GM19438 (cell line): Measurements from ENCODE around the gene AHDC1.
"Not testable (repeated sequence)": the region's sequence is repeated elsewhere in the genome, so short reads cannot be mapped to it uniquely, and the experiment has no call there.

ENCODE experiments used
- ATAC-seq: cut with Tn5 transposase; IDR thresholded peaks from one replicate; pipeline ENCODE4 v1.9.1; 2021; ENCODE audit warnings: low read depth; ENCODE audit not compliant: unreplicated experiment

AHDC1 gene

GRCh38 chr1:27520651-27521050 is 83.3 kb downstream of the AHDC1 start:
- no peak for ATAC-seq

DNA sequence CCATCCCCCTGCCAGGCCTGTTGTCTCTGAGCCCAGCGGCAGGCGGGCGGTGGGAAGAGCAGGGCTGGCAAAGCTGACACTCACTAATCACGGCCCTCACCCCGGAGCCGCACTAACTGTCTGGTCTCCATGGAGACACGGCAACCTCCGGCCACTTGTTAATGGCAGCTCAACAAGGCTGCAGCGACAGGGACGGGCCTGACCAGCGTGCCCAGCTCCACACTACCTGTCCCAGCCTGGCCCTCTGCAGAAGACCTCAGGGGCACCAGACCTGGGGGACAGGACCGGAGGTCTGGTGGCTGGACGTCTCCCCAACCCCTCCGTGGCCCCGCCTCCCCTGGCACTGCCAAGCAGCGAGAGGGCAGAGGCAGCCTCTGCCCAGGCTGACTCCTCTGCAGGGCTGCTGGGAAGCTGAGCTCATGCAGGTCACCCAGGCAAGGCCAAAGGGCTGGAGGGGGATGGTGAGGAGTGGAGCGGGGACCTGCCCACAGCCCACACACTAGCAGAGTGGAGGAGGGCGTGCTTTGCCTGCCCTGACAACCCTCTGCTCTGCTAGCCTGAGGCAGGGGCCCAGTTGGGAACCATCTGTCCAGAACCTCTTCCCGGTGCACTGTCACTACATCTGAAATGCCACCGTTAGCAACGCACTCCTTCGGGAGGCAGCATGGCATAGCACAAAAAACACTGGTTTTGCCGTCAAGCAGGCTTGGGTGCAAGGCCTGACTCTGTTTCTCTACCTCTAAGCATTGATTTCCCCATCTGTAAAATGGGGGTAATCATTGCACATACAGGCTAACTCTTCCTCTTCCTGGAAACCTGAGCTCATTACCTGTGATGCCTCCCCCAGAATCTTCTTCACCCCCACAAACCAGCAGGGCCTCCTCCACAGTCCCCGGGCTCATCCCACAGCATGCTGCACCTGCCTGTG is 84.3 kb downstream of the AHDC1 start:
- ATAC-seq = no peak

DNA sequence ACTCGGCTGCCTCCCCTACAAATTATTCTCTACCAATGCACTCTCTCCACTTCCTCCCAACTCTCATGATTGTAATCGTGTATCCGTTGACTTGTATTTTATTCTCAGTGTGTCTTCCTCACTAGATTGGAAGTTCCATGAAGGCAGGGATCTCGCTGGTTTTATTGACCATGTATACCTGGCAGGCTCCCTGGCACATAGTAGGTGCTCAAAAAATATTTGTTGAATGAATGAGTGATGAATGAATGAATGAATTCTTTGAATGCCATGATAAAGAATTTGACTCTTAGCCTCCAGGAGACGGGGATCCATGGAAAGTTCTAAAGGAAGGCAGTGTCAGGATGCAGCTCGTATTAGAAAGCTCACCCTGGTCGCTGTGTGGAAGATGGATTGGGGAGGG is 85.1 kb downstream of the AHDC1 start:
- ATAC-seq = no peak

DNA sequence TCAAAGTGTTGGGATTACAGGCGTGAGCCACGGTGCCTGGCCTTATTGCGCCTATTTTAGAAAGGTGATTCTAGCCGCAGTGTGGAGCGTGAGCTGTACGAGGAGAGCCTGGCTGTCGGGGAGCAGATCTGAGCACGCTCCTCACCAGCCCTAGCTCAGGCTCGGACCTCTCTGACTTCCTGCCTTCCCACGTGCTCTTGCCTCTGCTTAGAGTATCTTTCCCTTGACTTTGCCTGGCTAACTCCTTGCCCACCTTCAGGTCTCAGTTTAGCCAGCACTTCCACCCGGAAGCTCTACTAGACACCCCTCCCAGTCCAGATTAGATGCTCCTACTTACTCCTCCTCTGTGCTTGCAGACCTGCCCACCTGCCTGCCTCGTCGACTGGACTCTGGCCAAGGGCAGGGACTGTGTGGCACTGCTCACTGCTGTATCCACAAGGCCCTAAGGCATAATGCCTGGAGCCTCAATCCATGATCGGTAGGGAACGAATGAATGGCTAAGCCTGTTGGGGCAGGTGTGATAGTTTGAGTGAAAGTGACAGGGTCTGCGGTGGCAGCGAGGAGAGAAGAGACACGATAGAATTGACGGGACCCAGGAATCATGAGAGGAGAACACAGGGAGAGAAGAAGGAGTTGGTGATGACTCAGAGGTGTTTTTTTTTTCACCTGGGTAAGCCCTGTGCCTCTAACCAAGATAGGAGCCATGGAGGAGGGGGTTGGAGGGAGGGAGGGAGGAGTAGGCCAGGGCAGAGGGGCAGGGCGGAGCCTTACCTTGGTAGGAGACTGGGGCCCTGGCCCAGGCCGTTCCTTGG is 85.8 kb downstream of the AHDC1 start:
- ATAC-seq = no peak

GRCh38 chr1:27517301-27517700 is 86.6 kb downstream of the AHDC1 start:
- ATAC-seq = no peak

DNA sequence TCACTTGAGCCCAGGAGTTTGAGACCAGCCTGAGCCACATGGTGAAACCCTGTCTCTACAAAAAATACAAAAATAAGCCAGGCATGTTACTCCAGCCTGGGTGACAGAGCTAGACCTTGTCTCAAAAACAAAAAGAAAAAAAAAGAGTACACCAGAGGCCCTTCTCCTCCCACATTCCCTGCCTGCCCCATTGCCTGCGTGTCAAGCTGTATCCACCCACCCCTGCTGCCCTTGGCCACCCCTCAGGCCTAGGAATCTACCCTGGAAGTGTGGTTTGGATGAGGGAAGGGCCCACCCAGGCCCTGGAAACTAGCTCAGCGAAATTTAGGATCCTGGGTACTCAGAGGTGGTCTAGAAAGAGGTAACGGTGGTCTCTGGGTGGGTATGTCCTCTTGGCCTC is 88.3 kb downstream of the AHDC1 start:
- ATAC-seq = no peak

GRCh38 chr1:27513958-27514357 is 90.0 kb downstream of the AHDC1 start:
- ATAC-seq = no peak

DNA sequence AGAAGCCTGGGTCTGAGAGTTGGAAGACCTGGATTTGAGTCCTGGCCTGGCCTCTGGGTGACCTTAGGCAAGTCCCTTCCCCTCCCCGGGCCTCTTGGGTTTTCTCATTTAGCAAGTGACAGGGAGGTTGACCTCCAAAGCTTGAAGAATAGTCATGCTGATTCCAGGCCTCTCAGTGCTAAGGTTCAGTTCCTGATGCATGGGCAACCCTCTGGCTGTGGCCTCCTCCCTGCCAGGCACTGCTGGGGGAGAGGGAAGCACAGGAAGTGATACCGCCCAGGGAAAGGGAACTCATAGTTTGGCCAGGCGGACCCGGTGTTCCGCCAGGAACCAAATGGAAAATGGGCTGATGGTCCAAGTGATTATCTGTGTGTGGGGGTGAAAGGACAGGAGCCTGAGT is 90.4 kb downstream of the AHDC1 start:
- no peak for ATAC-seq

GRCh38 chr1:27509127-27510080 is 94.5 kb downstream of the AHDC1 start:
- no peak for ATAC-seq

- ATAC-seq = no peak
Observed at GRCh38 chr1:27507960-27508665, 95.8 kb downstream of the AHDC1 start.

DNA sequence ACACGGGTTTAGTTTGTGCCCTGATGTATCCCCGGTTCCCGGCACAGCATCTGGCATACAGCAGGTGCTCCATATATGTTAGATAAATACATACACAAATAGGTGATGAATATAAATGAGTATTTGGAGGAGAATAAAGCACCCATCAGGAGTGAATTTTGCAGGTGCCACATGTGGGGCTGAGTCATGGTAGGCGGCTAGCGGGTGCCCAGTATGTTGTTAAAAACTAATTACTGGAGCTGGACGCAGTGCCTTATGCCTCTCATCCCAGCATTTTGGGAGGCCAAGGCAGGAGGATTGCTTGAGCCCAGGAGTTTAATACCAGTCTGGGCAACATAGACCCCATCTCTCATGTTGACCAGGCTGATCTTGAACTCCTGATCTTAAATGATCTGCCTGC is 97.2 kb downstream of the AHDC1 start:
- no peak for ATAC-seq

- no peak for ATAC-seq
Observed at GRCh38 chr1:27505420-27505680, 98.6 kb downstream of the AHDC1 start.

GRCh38 chr1:27504588-27505419 is 99.1 kb downstream of the AHDC1 start:
- no peak for ATAC-seq

- ATAC-seq = no peak
Observed at GRCh38 chr1:27503844-27504587, 99.9 kb downstream of the AHDC1 start.

- ATAC-seq = no peak
Observed at GRCh38 chr1:27503033-27503432, 100.9 kb downstream of the AHDC1 start.

DNA sequence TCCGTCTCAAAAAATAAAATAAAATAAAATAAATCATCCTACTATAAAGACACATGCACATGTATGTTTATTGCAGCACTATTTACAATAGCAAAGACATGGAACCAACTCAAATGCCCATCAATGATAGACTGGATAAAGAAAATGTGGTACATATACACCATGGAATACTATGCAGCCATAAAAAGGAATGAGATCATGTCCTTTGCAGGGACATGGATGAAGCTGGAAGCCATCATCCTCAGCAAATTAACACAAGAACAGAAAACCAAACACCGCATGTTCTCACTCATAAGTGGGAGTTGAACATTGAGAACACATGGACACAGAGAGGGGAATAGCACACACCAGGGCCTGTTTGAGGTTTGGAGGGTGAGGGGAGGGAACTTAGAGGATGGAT is 102.8 kb downstream of the AHDC1 start:
- ATAC-seq = not testable (repeated sequence)

DNA sequence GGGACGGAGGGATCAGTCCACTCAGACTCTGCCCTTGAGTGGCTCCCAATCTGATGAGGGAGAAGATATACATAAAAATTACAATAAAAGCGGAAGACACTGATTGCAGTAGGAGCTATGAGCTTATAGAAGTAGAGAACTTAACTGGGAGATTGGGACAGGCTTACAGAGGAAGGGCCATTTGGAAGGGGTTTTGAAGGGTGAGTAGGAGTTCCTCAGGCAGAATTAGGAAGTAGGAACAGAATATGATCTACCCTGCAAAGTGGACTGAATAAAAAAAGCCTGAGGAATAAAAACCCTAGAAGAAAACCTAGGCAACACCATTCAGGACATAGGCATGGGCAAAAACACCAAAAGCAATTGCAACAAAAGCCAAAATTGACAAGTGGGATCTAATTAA is 104.8 kb downstream of the AHDC1 start:
- ATAC-seq = no peak

DNA sequence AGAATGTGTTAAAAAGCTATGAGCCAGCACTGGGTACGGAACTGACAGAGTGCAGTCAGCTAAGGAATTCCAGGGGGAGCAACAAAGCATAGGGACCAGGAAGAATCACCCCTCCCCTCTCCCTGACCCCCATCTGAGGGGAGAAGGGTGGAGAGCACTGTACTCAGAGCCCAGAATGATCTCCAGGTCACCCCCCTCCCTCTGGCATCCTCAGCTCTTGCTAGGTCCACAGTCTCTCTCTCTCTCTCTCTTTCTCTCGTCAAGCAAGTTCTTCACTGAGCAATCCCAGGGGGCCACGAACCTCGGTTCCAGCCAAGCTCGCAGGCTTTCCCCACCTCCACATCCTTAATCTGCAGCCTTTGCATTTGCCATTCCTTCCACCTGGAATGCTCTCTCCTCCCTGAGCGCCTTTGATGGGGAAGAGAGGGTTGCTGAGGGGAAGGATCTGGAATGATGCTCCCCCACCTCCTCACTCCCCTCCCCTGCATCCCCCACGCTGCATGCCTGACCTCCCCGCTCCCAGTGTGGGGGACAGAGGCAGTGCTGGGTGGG is 107.3 kb downstream of the AHDC1 start:
- no peak for ATAC-seq
